Stimulated activated memory B cell treated with anti-CD40 and anti-IgM and Interleukin-4, amounts not matched to agents 10 μg/mL and 1 μg/mL and 100 μg/mL, for 72 hours (primary cell): ENCODE results near the gene GPAT3.
"Not testable (repeated sequence)": the region's sequence is repeated elsewhere in the genome, so short reads cannot be mapped to it uniquely, and the experiment has no call there.

Source experiments
- ATAC-seq: fragments of 150-1000 bp; cut with Tn5 transposase; 2 replicates; pipeline ENCODE4 v1.10.0; 2021
- H3K27ac Mint-ChIP-seq: one replicate; pipeline ENCODE4 v1.8.0; 2022; ENCODE audit warnings: mild to moderate bottlenecking, mixed read lengths
- H3K27me3 Mint-ChIP-seq: one replicate; pipeline ENCODE4 v1.8.0; 2022; ENCODE audit warnings: mixed read lengths
- H3K36me3 Mint-ChIP-seq: one replicate; pipeline ENCODE4 v1.8.0; 2022; ENCODE audit warnings: mixed read lengths
- H3K4me1 Mint-ChIP-seq: one replicate; pipeline ENCODE4 v1.8.0; 2022; ENCODE audit warnings: mixed read lengths
- H3K4me3 Mint-ChIP-seq: one replicate; pipeline ENCODE4 v1.8.0; 2022; ENCODE audit warnings: mild to moderate bottlenecking, moderate library complexity, mixed read lengths
- H3K9me3 Mint-ChIP-seq: one replicate; pipeline ENCODE4 v1.8.0; 2022; ENCODE audit warnings: mixed read lengths

The GPAT3 gene

GRCh38 chr4:83535520-83536361, at the start of gene GPAT3:
Gene GPAT3 (plus strand): TSS chr4:83536108. CDS start chr4:83536623, 515 bp downstream.
- Mint-ChIP-seq H3K9me3 (no peaks in the 10 kb centered on the region), H3K27ac (peak within 1 kb of the TSS; percentile 80), H3K27me3 (peaks cover 30% of the 10 kb centered on the region), H3K4me3 (peak within 1 kb of the TSS; percentile 89), H3K4me1 (peaks cover 23% of the 10 kb centered on the region), H3K36me3 (no peaks in the 10 kb centered on the region)
- ATAC-seq = peak; percentile 88

GRCh38 chr4:83486457-83487129, 49.3 kb upstream of the GPAT3 start:
- Mint-ChIP-seq H3K4me1 (peaks cover 17% of the 10 kb centered on the region), H3K27me3 (no peaks in the 10 kb centered on the region), H3K9me3 (no peaks in the 10 kb centered on the region), H3K36me3 (no peaks in the 10 kb centered on the region), H3K4me3 (no peak overlapping the region), H3K27ac (no peak overlapping the region)
- ATAC-seq = no peak

GRCh38 chr4:83489711-83490326, 46.1 kb upstream of the GPAT3 start:
- Mint-ChIP-seq H3K27ac (no peak overlapping the region), H3K4me1 (peaks cover 5% of the 10 kb centered on the region), H3K27me3 (no peaks in the 10 kb centered on the region), H3K4me3 (no peak overlapping the region), H3K36me3 (no peaks in the 10 kb centered on the region), H3K9me3 (no peaks in the 10 kb centered on the region)
- ATAC-seq = no peak

- H3K36me3 Mint-ChIP-seq = no peaks in the 10 kb centered on the region
- H3K27me3 Mint-ChIP-seq = no peaks in the 10 kb centered on the region
- no peaks in the 10 kb centered on the region for H3K4me1 Mint-ChIP-seq
- no peaks in the 10 kb centered on the region for H3K9me3 Mint-ChIP-seq
- ATAC-seq = no peak
- no peak overlapping the region for H3K27ac Mint-ChIP-seq
- H3K4me3 Mint-ChIP-seq = no peak overlapping the region
Observed at GRCh38 chr4:83490876-83491450, 44.9 kb upstream of the GPAT3 start.

GRCh38 chr4:83496085-83496917, 39.6 kb upstream of the GPAT3 start:
- H3K9me3 Mint-ChIP-seq, H3K4me3 Mint-ChIP-seq, H3K27ac Mint-ChIP-seq, ATAC-seq, H3K36me3 Mint-ChIP-seq, H3K27me3 Mint-ChIP-seq, H3K4me1 Mint-ChIP-seq: not testable (repeated sequence)

- Mint-ChIP-seq H3K9me3 (no peaks in the 10 kb centered on the region), H3K27me3 (peaks cover 9% of the 10 kb centered on the region), H3K36me3 (no peaks in the 10 kb centered on the region), H3K4me3 (no peak overlapping the region), H3K27ac (no peak overlapping the region), H3K4me1 (no peaks in the 10 kb centered on the region)
- ATAC-seq = no peak
Observed at GRCh38 chr4:83498187-83498586, 37.7 kb upstream of the GPAT3 start.

- not testable (repeated sequence) for ATAC-seq, H3K27me3 Mint-ChIP-seq, H3K36me3 Mint-ChIP-seq, H3K9me3 Mint-ChIP-seq, H3K4me3 Mint-ChIP-seq, H3K4me1 Mint-ChIP-seq, H3K27ac Mint-ChIP-seq
Observed at GRCh38 chr4:83501671-83502070, 34.2 kb upstream of the GPAT3 start.

GRCh38 chr4:83503974-83504373, 31.9 kb upstream of the GPAT3 start:
- Mint-ChIP-seq H3K27ac (no peak overlapping the region), H3K4me3 (no peak overlapping the region), H3K27me3 (peaks cover 9% of the 10 kb centered on the region), H3K36me3 (no peaks in the 10 kb centered on the region), H3K9me3 (no peaks in the 10 kb centered on the region), H3K4me1 (no peaks in the 10 kb centered on the region)
- ATAC-seq = no peak

GRCh38 chr4:83504503-83504902, 31.4 kb upstream of the GPAT3 start:
- H3K4me3 Mint-ChIP-seq = no peak overlapping the region
- H3K9me3 Mint-ChIP-seq = no peaks in the 10 kb centered on the region
- H3K27ac Mint-ChIP-seq = no peak overlapping the region
- no peaks in the 10 kb centered on the region for H3K36me3 Mint-ChIP-seq
- no peak for ATAC-seq
- H3K27me3 Mint-ChIP-seq = peaks cover 9% of the 10 kb centered on the region
- H3K4me1 Mint-ChIP-seq = no peaks in the 10 kb centered on the region

- no peak overlapping the region for H3K27ac Mint-ChIP-seq
- H3K36me3 Mint-ChIP-seq = no peaks in the 10 kb centered on the region
- H3K4me1 Mint-ChIP-seq = no peaks in the 10 kb centered on the region
- peaks cover 9% of the 10 kb centered on the region for H3K27me3 Mint-ChIP-seq
- ATAC-seq = no peak
- no peak overlapping the region for H3K4me3 Mint-ChIP-seq
- H3K9me3 Mint-ChIP-seq = no peaks in the 10 kb centered on the region
Observed at GRCh38 chr4:83504996-83505395, 30.9 kb upstream of the GPAT3 start.

- H3K4me3 Mint-ChIP-seq, H3K27ac Mint-ChIP-seq, H3K27me3 Mint-ChIP-seq, ATAC-seq, H3K36me3 Mint-ChIP-seq, H3K9me3 Mint-ChIP-seq, H3K4me1 Mint-ChIP-seq: not testable (repeated sequence)
Observed at GRCh38 chr4:83509156-83509585, 26.7 kb upstream of the GPAT3 start.

GRCh38 chr4:83510442-83510841, 25.5 kb upstream of the GPAT3 start:
- H3K27me3 Mint-ChIP-seq = no peaks in the 10 kb centered on the region
- no peak overlapping the region for H3K4me3 Mint-ChIP-seq
- H3K27ac Mint-ChIP-seq = no peak overlapping the region
- no peaks in the 10 kb centered on the region for H3K36me3 Mint-ChIP-seq
- ATAC-seq = no peak
- no peaks in the 10 kb centered on the region for H3K4me1 Mint-ChIP-seq
- no peaks in the 10 kb centered on the region for H3K9me3 Mint-ChIP-seq

GRCh38 chr4:83516042-83516772, 19.7 kb upstream of the GPAT3 start:
- H3K27ac Mint-ChIP-seq = no peak overlapping the region
- H3K9me3 Mint-ChIP-seq = no peaks in the 10 kb centered on the region
- H3K27me3 Mint-ChIP-seq = no peaks in the 10 kb centered on the region
- no peaks in the 10 kb centered on the region for H3K36me3 Mint-ChIP-seq
- ATAC-seq = no peak
- H3K4me1 Mint-ChIP-seq = no peaks in the 10 kb centered on the region
- no peak overlapping the region for H3K4me3 Mint-ChIP-seq

GRCh38 chr4:83522239-83522638, 13.7 kb upstream of the GPAT3 start:
- no peak overlapping the region for H3K27ac Mint-ChIP-seq
- H3K27me3 Mint-ChIP-seq = peaks cover 9% of the 10 kb centered on the region
- no peak overlapping the region for H3K4me3 Mint-ChIP-seq
- H3K4me1 Mint-ChIP-seq = no peaks in the 10 kb centered on the region
- no peaks in the 10 kb centered on the region for H3K36me3 Mint-ChIP-seq
- H3K9me3 Mint-ChIP-seq = peaks cover 4% of the 10 kb centered on the region
- ATAC-seq = no peak
